B cell (primary cell): ENCODE measurements around the gene KYAT1. TPM values are rescaled to one million over a fixed set of nuclear protein-coding genes. Genes with fewer than 3 reads are reported as not detected.

Experiments used
- ATAC-seq: fragments of 200-7000 bp; cut with Tn5 transposase; one replicate; pipeline ENCODE4 v1.10.0; 2021; ENCODE audit warnings: low read depth, mild to moderate bottlenecking, moderate number of reproducible peaks, moderate library complexity
- CTCF ChIA-PET: fragments of 350-600 bp; sonication (Branson Sonifier 250); formaldehyde crosslinking; loops from one replicate; lab custom pipeline; 2021; ENCODE audit warnings: antibody characterized with exemption, inconsistent platforms; lab: Charles Lee
- POLR2A ChIA-PET: fragments of 350-600 bp; sonication (Branson Sonifier 250); formaldehyde crosslinking; loops from one replicate; lab custom pipeline; 2021; ENCODE audit warnings: antibody characterized with exemption; lab: Charles Lee
- DNase-seq: peaks from one replicate; pipeline ENCODE4 v3.0.0; 2013
- H2AFZ ChIP-seq: 2 replicates; pipeline ENCODE4 v1.6.1; 2012; ENCODE audit warnings: mild to moderate bottlenecking, low read depth, low read length; ENCODE audit not compliant: insufficient read depth, poor library complexity, severe bottlenecking
- H3K27ac ChIP-seq, 2 donors: 1 replicate in 1 of 2; 2 replicates in 1 of 2; pipeline ENCODE4 v1.5.1; 2012 to 2013; ENCODE audit warnings: low read length in 2 of 2, mild to moderate bottlenecking in 2 of 2, moderate library complexity in 1 of 2
- H3K27me3 ChIP-seq, 4 experiments: fragments of 200-600 bp in 1 of 4; sonication (generic) in 1 of 4; replicated peaks in 1 of 4; 1 replicate in 2 of 4; 2 replicates in 2 of 4; pipeline versions ENCODE4 v1.6.1 to v1.7.0; 2013 to 2016; ENCODE audit warnings: low read length in 3 of 4, mild to moderate bottlenecking in 2 of 4, mixed read lengths in 1 of 4, moderate library complexity in 1 of 4; ENCODE audit not compliant: insufficient read depth in 4 of 4, control insufficient read depth in 3 of 4; ENCODE audit errors: control extremely low read depth in 1 of 4
- H3K36me3 ChIP-seq, 2 experiments: replicated peaks in 1 of 2; 1 replicate in 1 of 2; 2 replicates in 1 of 2; pipeline versions ENCODE4 v1.6.1 to v1.7.1; 2013; ENCODE audit warnings: low read length in 1 of 2; ENCODE audit not compliant: insufficient read depth in 2 of 2, control insufficient read depth in 1 of 2; ENCODE audit errors: control extremely low read depth in 1 of 2, extremely low read depth in 1 of 2
- H3K4me1 ChIP-seq, 2 donors: fragments of 200-600 bp in 1 of 2; sonication (generic) in 1 of 2; 1 replicate in 1 of 2; 2 replicates in 1 of 2; pipeline versions ENCODE4 v1.5.1 to v1.6.1; 2013 to 2017; ENCODE audit warnings: low read length in 2 of 2; ENCODE audit not compliant: control insufficient read depth in 2 of 2, insufficient read depth in 2 of 2
- H3K4me2 ChIP-seq: replicated peaks from 2 replicates; pipeline ENCODE3; 2012; ENCODE audit warnings: mild to moderate bottlenecking, low read depth, low read length; ENCODE audit not compliant: poor library complexity, severe bottlenecking
- H3K4me3 ChIP-seq, 5 experiments: fragments of 200-600 bp in 1 of 5; sonication (generic) in 1 of 5; 1 replicate in 3 of 5; 2 replicates in 2 of 5; pipeline versions ENCODE4 v1.5.1 to v1.7.0; 2011 to 2016; ENCODE audit warnings: low read length in 4 of 5, mild to moderate bottlenecking in 4 of 5, low read depth in 2 of 5, control low read depth in 1 of 5, moderate library complexity in 1 of 5; ENCODE audit not compliant: insufficient read depth in 1 of 5; ENCODE audit errors: control extremely low read depth in 1 of 5, extremely low read depth in 1 of 5
- H3K79me2 ChIP-seq: fragments of 200-600 bp; sonication (generic); one replicate; pipeline ENCODE4 v1.6.0; 2016; ENCODE audit warnings: low read length; ENCODE audit not compliant: control insufficient read depth, insufficient read depth
- H3K9ac ChIP-seq: fragments of 200-600 bp; sonication (generic); 2 replicates; pipeline ENCODE4 v1.6.1; 2017; ENCODE audit warnings: mild to moderate bottlenecking, low read length, moderate library complexity
- H3K9me3 ChIP-seq, 3 donors: one replicate each; pipeline versions ENCODE4 v1.6.1 to v1.7.1; 2013; ENCODE audit warnings: low read length in 2 of 3; ENCODE audit not compliant: control insufficient read depth in 2 of 3, insufficient read depth in 1 of 3; ENCODE audit errors: control extremely low read depth in 1 of 3
- H4K20me1 ChIP-seq: 2 replicates; pipeline ENCODE4 v1.6.0; 2012; ENCODE audit warnings: mild to moderate bottlenecking, low read length; ENCODE audit not compliant: insufficient read depth, control insufficient read depth, poor library complexity, severe bottlenecking
- H3K27ac Mint-ChIP-seq: one replicate; pipeline ENCODE4 v1.8.0; 2021; ENCODE audit warnings: mixed read lengths
- H3K27me3 Mint-ChIP-seq: one replicate; pipeline ENCODE4 v1.8.0; 2021; ENCODE audit warnings: mixed read lengths
- H3K4me1 Mint-ChIP-seq: one replicate; pipeline ENCODE4 v1.8.0; 2021; ENCODE audit warnings: mixed read lengths
- H3K4me3 Mint-ChIP-seq: one replicate; pipeline ENCODE4 v1.8.0; 2021; ENCODE audit warnings: mixed read lengths
- H3K9me3 Mint-ChIP-seq: one replicate; pipeline ENCODE4 v1.8.0; 2022; ENCODE audit warnings: mixed read lengths; ENCODE audit not compliant: insufficient read depth
- CTCF ChIP-seq: fragments of 200-600 bp; IDR thresholded peaks from one replicate; pipeline ENCODE4 v1.8.0; 2022; ENCODE audit warnings: antibody characterized with exemption, mild to moderate bottlenecking
- EZH2 ChIP-seq: IDR thresholded peaks from 2 replicates; pipeline ENCODE4 v1.6.1; 2012; ENCODE audit warnings: borderline replicate concordance, low read depth, mild to moderate bottlenecking, moderate library complexity, low read length; ENCODE audit not compliant: insufficient read depth, poor library complexity, severe bottlenecking
- WGBS: methylation state at CpG from one replicate; pipeline ENCODE4 v1.1.5; 2013; ENCODE audit warnings: missing lambda C conversion rate; ENCODE audit not compliant: insufficient coverage; 5-methylcytosine and 5-hydroxymethylcytosine counted together
- intact Hi-C: fragments of 100-400 bp; cut with micrococcal nuclease; formaldehyde crosslinking; loops from one replicate; pipeline ENCODE4 v1.10.0; 2022
- polyA plus RNA-seq: library from polyadenylated mRNA; depleted of rRNA; stranded (reverse); fragments of >200 nt; gene quantifications from 2 replicates; pipeline ENCODE4 v1.2.3, GENCODE V29; 2012
- total RNA-seq, 2 donors: library from RNA; stranded (reverse); fragments of 120-200 nt in 1 of 2; gene quantifications; 1 replicate in 1 of 2; 2 replicates in 1 of 2; pipeline versions ENCODE4 v1.2.3 to v1.2.4, GENCODE V29; 2013 to 2022

Gene KYAT1
- total and polyA plus RNA-seq, 2 donors (not counting 1 experiment from before 2014, with no cell fraction given) = 7.0 to 16.2 TPM

DNA sequence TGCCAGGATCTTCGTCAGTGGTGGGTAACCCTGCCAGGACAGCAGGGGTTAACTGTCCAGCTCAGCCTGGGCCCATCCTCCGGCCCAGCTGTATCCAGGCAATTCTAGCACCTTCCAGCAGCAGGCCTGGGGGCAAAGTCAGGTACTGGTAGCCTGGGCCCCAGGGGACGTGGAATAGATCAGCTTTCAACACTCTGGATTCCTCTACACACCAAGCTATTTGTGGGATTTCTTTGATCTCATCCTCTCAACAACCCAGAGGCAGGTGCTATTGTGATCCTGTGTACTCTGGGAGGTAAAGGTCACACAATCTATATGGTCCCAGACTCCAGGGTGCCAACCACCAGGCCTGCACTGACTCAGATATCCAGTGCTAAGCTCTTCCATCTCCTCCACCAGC, 43.4 kb downstream of the KYAT1 start:
- 95% methylated on average over 2 of the region's 3 CpGs for WGBS
- Mint-ChIP-seq H3K27me3 (no peaks in the 10 kb centered on the region), H3K4me1 (peaks cover 2% of the 10 kb centered on the region), H3K4me3 (no peak overlapping the region), H3K27ac (no peak overlapping the region), H3K9me3 (no peaks in the 10 kb centered on the region)
- CTCF ChIA-PET = no interaction called here
- Histone ChIP-seq H4K20me1 (no peaks in the 10 kb centered on the region), H2AFZ (no peak overlapping the region), H3K4me1 (no peaks in the 10 kb centered on the region), H3K27me3 (no peaks in the 10 kb centered on the region), H3K79me2 (no peaks in the 10 kb centered on the region), H3K27ac (no peak overlapping the region), H3K9ac (no peak overlapping the region), H3K4me3 (no peak overlapping the region), H3K4me2 (no peak overlapping the region), H3K9me3 (no peaks in the 10 kb centered on the region), H3K36me3 (peaks cover 0 to 15% of the 10 kb centered on the region in 2 experiments)
- DNase-seq (no peak), ATAC-seq (no peak)
- no peak for TF ChIP-seq EZH2
- TF ChIP-seq CTCF = no peak
- POLR2A ChIA-PET = no interaction called here
- intact Hi-C loops = no loop called here

DNA sequence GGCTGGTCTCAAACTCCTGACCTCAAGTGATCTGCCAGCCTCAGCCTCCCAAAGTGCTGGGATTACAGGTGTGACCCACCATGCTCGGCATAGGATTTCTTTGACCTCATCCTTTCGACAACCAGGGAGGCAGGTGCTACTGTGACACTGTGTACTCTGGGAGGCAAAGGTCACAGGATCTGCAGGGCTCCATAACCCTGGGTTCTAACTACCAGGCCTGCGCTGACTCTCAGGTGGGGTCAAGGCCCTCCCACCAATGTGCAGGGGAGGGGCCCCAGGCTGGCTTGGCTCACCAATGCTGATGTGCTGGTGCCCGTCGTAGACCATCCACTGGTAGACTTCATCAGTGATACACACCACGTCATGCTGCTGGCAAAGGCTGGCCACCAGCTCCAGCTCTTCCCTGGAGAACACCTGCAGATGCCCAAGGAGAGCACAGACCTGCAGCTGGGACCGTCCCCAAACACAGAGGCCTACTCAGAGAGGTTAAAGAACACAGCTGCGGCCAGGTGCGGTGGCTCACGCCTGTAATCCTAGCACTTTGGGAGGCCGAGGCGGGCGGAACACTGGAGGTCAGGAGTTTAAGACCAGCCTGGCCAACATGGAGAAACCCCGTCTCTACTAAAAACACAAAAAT, 45.1 kb downstream of the KYAT1 start:
- Histone ChIP-seq H3K4me3 (no peak overlapping the region), H3K36me3 (peaks cover 0 to 10% of the 10 kb centered on the region in 2 experiments), H3K9me3 (no peaks in the 10 kb centered on the region), H3K9ac (no peak overlapping the region), H3K79me2 (peaks cover 2% of the 10 kb centered on the region), H3K27ac (no peak overlapping the region), H2AFZ (no peak overlapping the region), H3K4me1 (no peaks in the 10 kb centered on the region), H3K4me2 (no peak overlapping the region), H4K20me1 (no peaks in the 10 kb centered on the region), H3K27me3 (no peaks in the 10 kb centered on the region)
- DNase-seq (no peak), ATAC-seq (no peak)
- no peaks in the 10 kb centered on the region for H3K9me3 Mint-ChIP-seq
- WGBS = 84% methylated on average over 8 of the region's 14 CpGs
- no peak overlapping the region for H3K4me3 Mint-ChIP-seq
- POLR2A ChIA-PET = no interaction called here
- CTCF ChIA-PET = no interaction called here
- intact Hi-C loops = no loop called here
- no peak overlapping the region for H3K27ac Mint-ChIP-seq
- H3K4me1 Mint-ChIP-seq = no peaks in the 10 kb centered on the region
- TF ChIP-seq EZH2 (no peak), CTCF (no peak)
- H3K27me3 Mint-ChIP-seq = no peaks in the 10 kb centered on the region
